Measurements from ENCODE around the gene SMAP2.
A peak's percentile ranks its signal among the peaks of the same experiment; 100 is the strongest.

SMAP2 gene

DNA sequence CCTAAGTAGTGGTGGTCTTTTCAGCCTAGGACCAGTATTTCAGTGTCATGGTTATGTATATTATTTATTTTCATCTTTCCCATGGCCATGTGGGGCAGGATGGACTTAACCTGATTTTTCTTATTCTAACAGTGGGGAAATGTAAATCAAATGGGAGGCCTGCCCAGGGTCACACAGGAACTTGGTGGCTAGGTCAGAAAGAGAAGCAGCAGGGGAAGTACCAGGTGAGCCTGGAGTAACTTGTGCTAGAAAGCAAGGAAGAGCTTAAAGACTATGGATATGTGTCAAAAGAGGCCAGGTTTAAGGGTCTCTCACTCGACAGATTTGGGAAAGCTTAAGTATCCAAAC, 77.7 kb downstream of the SMAP2 start:
- no peak for TF ChIP-seq CREB1 (IDR thresholded peaks at IDR 0.05; ENCODE audit: low read depth)
- TF ChIP-seq TCF12 (IDR thresholded peaks at IDR 0.05; ENCODE audit: low read depth), result no peak
- TF ChIP-seq TAF1 (IDR thresholded peaks at IDR 0.05; ENCODE audit: low read depth), result no peak
- TF ChIP-seq CEBPB (IDR thresholded peaks at IDR 0.05), result no peak
- TF ChIP-seq ZBTB7A (IDR thresholded peaks at IDR 0.05; ENCODE audit: low read depth), result no peak
- no peak for TF ChIP-seq RAD21 (IDR thresholded peaks at IDR 0.05; ENCODE audit: low read depth)
- no peak for TF ChIP-seq FOXM1 (IDR thresholded peaks at IDR 0.05; ENCODE audit: borderline replicate concordance, low read depth)
- no peak for TF ChIP-seq EGR1 (IDR thresholded peaks at IDR 0.05)
- TF ChIP-seq, protein P1, sequence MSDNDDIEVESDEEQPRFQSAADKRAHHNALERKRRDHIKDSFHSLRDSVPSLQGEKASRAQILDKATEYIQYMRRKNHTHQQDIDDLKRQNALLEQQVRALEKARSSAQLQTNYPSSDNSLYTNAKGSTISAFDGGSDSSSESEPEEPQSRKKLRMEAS (IDR thresholded peaks at IDR 0.05), result no peak
- TF ChIP-seq, protein P2, sequence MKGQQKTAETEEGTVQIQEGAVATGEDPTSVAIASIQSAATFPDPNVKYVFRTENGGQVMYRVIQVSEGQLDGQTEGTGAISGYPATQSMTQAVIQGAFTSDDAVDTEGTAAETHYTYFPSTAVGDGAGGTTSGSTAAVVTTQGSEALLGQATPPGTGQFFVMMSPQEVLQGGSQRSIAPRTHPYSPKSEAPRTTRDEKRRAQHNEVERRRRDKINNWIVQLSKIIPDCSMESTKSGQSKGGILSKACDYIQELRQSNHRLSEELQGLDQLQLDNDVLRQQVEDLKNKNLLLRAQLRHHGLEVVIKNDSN (IDR thresholded peaks at IDR 0.05), result no peak
- TF ChIP-seq YY1 (IDR thresholded peaks at IDR 0.05; ENCODE audit: low read depth), result no peak
- TF ChIP-seq TEAD4 (IDR thresholded peaks at IDR 0.05), result no peak
- no peak for TF ChIP-seq NFIC (IDR thresholded peaks at IDR 0.05)
- TF ChIP-seq, protein P3, sequence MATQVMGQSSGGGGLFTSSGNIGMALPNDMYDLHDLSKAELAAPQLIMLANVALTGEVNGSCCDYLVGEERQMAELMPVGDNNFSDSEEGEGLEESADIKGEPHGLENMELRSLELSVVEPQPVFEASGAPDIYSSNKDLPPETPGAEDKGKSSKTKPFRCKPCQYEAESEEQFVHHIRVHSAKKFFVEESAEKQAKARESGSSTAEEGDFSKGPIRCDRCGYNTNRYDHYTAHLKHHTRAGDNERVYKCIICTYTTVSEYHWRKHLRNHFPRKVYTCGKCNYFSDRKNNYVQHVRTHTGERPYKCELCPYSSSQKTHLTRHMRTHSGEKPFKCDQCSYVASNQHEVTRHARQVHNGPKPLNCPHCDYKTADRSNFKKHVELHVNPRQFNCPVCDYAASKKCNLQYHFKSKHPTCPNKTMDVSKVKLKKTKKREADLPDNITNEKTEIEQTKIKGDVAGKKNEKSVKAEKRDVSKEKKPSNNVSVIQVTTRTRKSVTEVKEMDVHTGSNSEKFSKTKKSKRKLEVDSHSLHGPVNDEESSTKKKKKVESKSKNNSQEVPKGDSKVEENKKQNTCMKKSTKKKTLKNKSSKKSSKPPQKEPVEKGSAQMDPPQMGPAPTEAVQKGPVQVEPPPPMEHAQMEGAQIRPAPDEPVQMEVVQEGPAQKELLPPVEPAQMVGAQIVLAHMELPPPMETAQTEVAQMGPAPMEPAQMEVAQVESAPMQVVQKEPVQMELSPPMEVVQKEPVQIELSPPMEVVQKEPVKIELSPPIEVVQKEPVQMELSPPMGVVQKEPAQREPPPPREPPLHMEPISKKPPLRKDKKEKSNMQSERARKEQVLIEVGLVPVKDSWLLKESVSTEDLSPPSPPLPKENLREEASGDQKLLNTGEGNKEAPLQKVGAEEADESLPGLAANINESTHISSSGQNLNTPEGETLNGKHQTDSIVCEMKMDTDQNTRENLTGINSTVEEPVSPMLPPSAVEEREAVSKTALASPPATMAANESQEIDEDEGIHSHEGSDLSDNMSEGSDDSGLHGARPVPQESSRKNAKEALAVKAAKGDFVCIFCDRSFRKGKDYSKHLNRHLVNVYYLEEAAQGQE (IDR thresholded peaks at IDR 0.05; ENCODE audit: low read depth), result no peak
- no peak for TF ChIP-seq EP300 (IDR thresholded peaks at IDR 0.05; ENCODE audit: borderline replicate concordance)

DNA sequence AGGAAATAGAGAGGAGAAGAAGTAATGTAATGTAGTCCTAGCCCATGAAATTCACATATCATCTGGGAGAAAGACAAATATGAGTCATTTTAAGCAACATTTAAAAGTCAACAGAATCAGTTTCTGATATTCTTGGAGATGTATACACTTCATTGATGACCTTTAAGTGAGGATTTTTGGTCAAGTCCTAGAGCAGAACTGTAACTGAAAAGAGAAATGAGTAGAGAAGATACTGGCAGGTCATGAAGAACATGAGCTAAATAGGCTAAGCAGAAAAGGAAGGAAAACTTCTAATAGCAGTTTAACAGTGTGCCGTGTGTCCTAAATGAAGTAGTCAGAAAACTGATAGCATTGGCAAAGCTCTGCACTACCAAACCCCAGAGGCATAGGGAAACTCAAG, 81.3 kb downstream of the SMAP2 start:
- no peak for TF ChIP-seq NFIC (IDR thresholded peaks at IDR 0.05)
- TF ChIP-seq TAF1 (IDR thresholded peaks at IDR 0.05; ENCODE audit: low read depth), result no peak
- no peak for TF ChIP-seq CEBPB (IDR thresholded peaks at IDR 0.05)
- TF ChIP-seq ZBTB7A (IDR thresholded peaks at IDR 0.05; ENCODE audit: low read depth), result no peak
- no peak for TF ChIP-seq YY1 (IDR thresholded peaks at IDR 0.05; ENCODE audit: low read depth)
- TF ChIP-seq FOXM1 (IDR thresholded peaks at IDR 0.05; ENCODE audit: borderline replicate concordance, low read depth), result no peak
- TF ChIP-seq EP300 (IDR thresholded peaks at IDR 0.05; ENCODE audit: borderline replicate concordance), result no peak
- TF ChIP-seq, protein P1 (IDR thresholded peaks at IDR 0.05), result no peak
- TF ChIP-seq CREB1 (IDR thresholded peaks at IDR 0.05; ENCODE audit: low read depth), result no peak
- TF ChIP-seq TEAD4 (IDR thresholded peaks at IDR 0.05), result no peak
- no peak for TF ChIP-seq RAD21 (IDR thresholded peaks at IDR 0.05; ENCODE audit: low read depth)
- TF ChIP-seq EGR1 (IDR thresholded peaks at IDR 0.05), result no peak
- TF ChIP-seq, protein P3 (IDR thresholded peaks at IDR 0.05; ENCODE audit: low read depth), result no peak
- TF ChIP-seq, protein P2 (IDR thresholded peaks at IDR 0.05), result no peak

DNA sequence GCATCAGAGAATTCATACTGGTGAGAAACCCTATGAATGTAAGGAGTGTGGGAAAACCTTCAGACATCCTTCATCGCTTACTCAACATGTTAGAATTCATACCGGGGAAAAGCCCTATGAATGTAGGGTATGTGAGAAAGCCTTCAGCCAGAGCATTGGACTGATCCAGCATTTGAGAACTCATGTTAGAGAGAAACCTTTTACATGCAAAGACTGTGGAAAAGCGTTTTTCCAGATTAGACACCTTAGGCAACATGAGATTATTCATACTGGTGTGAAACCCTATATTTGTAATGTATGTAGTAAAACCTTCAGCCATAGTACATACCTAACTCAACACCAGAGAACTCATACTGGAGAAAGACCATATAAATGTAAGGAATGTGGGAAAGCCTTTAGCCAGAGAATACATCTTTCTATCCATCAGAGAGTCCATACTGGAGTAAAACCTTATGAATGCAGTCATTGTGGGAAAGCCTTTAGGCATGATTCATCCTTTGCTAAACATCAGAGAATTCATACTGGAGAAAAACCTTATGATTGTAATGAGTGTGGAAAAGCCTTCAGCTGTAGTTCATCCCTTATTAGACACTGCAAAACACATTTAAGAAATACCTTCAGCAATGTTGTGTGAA, 89.5 kb downstream of the SMAP2 start:
- 0 out of 2 replicates have a peak, but pooled peaks have one; percentile 42 for TF ChIP-seq TCF12 (IDR thresholded peaks at IDR 0.05; ENCODE audit: low read depth)
- no peak for TF ChIP-seq NFIC (IDR thresholded peaks at IDR 0.05)
- TF ChIP-seq, protein P2 (IDR thresholded peaks at IDR 0.05), result peak; percentile 53

DNA sequence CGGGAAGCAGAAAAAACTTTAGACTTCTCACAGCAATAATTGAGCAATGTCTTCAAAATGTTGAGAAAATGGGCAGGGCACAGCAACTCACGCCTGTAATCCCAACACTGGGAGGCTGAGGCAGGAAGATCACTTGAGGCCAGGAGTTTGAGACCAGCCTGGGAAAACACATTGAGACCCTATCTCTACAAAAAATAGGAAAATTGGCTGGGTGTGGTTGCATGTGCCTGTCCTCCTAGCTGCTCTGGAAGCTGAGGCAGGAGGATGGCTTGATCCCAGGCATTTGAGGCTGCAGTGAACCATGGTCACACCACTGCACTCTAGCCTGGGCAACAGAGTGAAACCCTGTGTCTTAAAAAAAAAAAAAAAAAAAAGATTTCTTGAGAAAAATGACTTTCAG, 95.8 kb downstream of the SMAP2 start:
- TF ChIP-seq YY1 (IDR thresholded peaks at IDR 0.05; ENCODE audit: low read depth) (no peak), EP300 (IDR thresholded peaks at IDR 0.05; ENCODE audit: borderline replicate concordance) (no peak), CEBPB (IDR thresholded peaks at IDR 0.05) (no peak), TAF1 (IDR thresholded peaks at IDR 0.05; ENCODE audit: low read depth) (no peak), ZBTB7A (IDR thresholded peaks at IDR 0.05; ENCODE audit: low read depth) (no peak), FOXM1 (IDR thresholded peaks at IDR 0.05; ENCODE audit: borderline replicate concordance, low read depth) (no peak), RAD21 (IDR thresholded peaks at IDR 0.05; ENCODE audit: low read depth) (no peak), TCF12 (IDR thresholded peaks at IDR 0.05; ENCODE audit: low read depth) (no peak), CREB1 (IDR thresholded peaks at IDR 0.05; ENCODE audit: low read depth) (no peak), NFIC (IDR thresholded peaks at IDR 0.05) (no peak), TEAD4 (IDR thresholded peaks at IDR 0.05) (no peak), EGR1 (IDR thresholded peaks at IDR 0.05) (no peak)
- TF ChIP-seq, protein P1 (IDR thresholded peaks at IDR 0.05), result no peak
- TF ChIP-seq, protein P3 (IDR thresholded peaks at IDR 0.05; ENCODE audit: low read depth), result no peak
- TF ChIP-seq, protein P2 (IDR thresholded peaks at IDR 0.05), result no peak

Data from Ishikawa (cell line).